H1 (cell line): Measurements from ENCODE around the gene POLD4. TPM values are rescaled to one million over a fixed set of nuclear protein-coding genes. Genes with fewer than 3 reads are reported as not detected.

Experiments
- GTF2F1 ChIP-seq: IDR thresholded peaks from 2 replicates; pipeline ENCODE4 v1.6.1; 2012; ENCODE audit warnings: low read depth, low read length, improper control_type of control experiment, borderline replicate concordance
- POLR2A ChIP-seq, 2 experiments: IDR thresholded peaks; 1 replicate in 1 of 2; 2 replicates in 1 of 2; pipeline ENCODE4 v1.6.1; 2011; ENCODE audit warnings: low read depth in 2 of 2, low read length in 2 of 2, mild to moderate bottlenecking in 2 of 2; ENCODE audit errors: control extremely low read depth in 1 of 2
- SIN3A ChIP-seq, 2 experiments: IDR thresholded peaks in 1 of 2; conservative IDR thresholded peaks in 1 of 2; 2 replicates each; pipeline ENCODE4 v1.6.1; 2011 to 2012; ENCODE audit warnings: low read length in 2 of 2, improper control_type of control experiment in 1 of 2, low read depth in 1 of 2, mild to moderate bottlenecking in 1 of 2
- SUZ12 ChIP-seq: fragments of 200-600 bp; sonication (generic); IDR thresholded peaks from 2 replicates; pipeline ENCODE4 v1.6.1; 2012; ENCODE audit warnings: mild to moderate bottlenecking, inconsistent platforms, low read length, moderate library complexity, mixed read lengths
- YY1 ChIP-seq: IDR thresholded peaks from 2 replicates; pipeline ENCODE4 v1.6.1; 2011; ENCODE audit warnings: low read depth, mild to moderate bottlenecking, low read length
- polyA plus RNA-seq, 7 experiments: library from polyadenylated mRNA; depleted of rRNA in 3 of 7; stranded (reverse) in 5 of 7; unstranded in 2 of 7; fragments of >200 nt in 5 of 7; fragments of 200-250 nt in 2 of 7; gene quantifications; 1 replicate in 5 of 7; 2 replicates in 1 of 7; 4 replicates in 1 of 7; pipeline versions ENCODE4 v1.2.1 to v1.2.3, GENCODE V29; 2011 to 2013; ENCODE audit warnings: missing spikeins in 2 of 7, mixed read lengths in 2 of 7
- total RNA-seq: library from RNA; stranded (reverse); fragmentation: NEBNext Ultra II Directional; extraction: Animal tissue kit (Norgen Biotek cat#: 25700); gene quantifications from 2 replicates; pipeline ENCODE4 v1.2.1, GENCODE V29; 2021

POLD4 gene
- total and polyA plus RNA-seq, 2 of the 8 experiments (the other 6 are each of a cell fraction or from before 2014, with no cell fraction given) = 21.2 to 46.7 TPM

DNA sequence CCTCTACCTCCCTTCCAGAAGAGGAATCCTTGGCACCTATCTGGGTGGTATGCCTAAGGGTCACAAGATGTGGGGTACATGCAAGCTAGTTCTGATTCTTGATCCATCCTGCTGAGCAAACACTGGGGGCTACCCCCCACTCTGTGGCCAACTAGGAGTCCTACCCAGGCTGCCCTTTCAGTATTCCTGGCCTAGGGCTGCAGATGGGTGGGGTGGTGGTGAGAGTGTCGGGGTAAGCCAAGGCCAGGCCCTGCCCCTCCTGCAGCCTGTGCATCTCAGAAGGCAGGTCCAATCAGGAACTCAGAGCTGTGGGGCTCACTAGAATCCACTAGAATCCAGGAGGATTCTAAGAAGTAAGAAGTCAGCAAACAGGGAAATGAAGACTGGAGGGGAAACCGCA, 39.1 kb downstream of the POLD4 start (continued):
- no peak for TF ChIP-seq SIN3A (conservative IDR thresholded peaks at IDR 0.05 in 1 of 2, IDR thresholded peaks at IDR 0.05 in 1 of 2; ENCODE audit: low read depth in 1 of 2, low read length in 2 of 2)
- TF ChIP-seq SUZ12 = no peak
- TF ChIP-seq GTF2F1 = no peak
- TF ChIP-seq POLR2A (IDR thresholded peaks at IDR 0.05; ENCODE audit: control extremely low read depth in 1 of 2, low read depth in 2 of 2, low read length in 2 of 2) = no peak
- TF ChIP-seq YY1 = no peak
